Hepatic stellate cell (primary cell): ENCODE measurements around the gene DPCD.

Source experiments
- DNase-seq: peaks from one replicate; pipeline ENCODE4 v3.0.0; 2011; ENCODE audit warnings: low spot score

DPCD gene

DNA sequence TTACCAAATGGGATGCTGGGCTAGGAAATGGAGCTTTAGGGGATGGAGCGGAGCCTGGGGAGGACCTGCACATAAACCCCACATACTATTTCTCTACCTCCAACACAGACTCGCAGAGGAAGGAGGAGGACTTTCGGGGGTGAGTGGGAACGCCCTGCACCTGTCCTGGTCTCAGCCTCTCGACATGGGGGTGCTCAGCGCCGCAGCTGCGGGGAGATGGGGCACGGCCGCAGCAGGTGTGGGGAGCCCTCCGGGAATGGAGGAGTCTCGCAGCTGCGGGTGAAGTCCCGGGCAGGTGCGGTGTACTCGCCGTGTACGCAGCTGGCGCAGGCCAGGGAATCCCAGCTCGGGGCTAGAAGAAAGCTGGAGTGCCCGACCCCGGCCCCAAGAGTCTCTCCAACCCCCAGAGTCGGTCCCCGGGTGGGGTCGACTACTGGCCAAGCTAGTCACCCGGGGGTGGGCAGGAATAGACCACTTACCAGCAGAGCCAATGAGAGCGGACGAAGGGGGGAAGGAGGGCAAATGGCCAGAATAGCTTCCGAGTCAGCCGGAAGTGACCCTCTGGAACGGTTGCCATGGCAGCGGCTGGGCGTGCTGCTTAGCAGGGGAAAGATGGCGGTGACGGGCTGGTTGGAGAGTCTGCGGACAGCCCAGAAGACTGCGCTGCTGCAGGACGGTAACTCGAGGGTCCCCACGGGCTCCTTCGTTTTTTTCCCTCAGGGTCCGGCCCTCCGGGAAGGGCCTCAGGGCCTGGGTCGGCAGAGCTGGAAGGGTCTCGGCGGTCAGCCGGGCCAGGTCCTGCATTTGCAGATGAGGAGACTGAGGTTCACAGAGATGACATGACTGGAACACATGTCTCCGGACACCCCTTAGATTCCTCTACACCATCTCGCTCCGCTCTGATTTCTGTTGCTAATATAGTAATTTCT, at the start of gene DPCD, which contains the start of gene POLL:
DPCD (plus strand) TSS at position 597 of the 929 bp plus-strand sequence; CDS start at position 613, 16 bp downstream.
POLL (minus strand) TSS at position 533 of the 929 bp plus-strand sequence. CDS start 897 bp downstream, outside the sequence.
- peak; percentile 98 for DNase-seq

GRCh38 chr10:101538446-101538845, 49.7 kb upstream of the DPCD start:
- DNase-seq: no peak

DNA sequence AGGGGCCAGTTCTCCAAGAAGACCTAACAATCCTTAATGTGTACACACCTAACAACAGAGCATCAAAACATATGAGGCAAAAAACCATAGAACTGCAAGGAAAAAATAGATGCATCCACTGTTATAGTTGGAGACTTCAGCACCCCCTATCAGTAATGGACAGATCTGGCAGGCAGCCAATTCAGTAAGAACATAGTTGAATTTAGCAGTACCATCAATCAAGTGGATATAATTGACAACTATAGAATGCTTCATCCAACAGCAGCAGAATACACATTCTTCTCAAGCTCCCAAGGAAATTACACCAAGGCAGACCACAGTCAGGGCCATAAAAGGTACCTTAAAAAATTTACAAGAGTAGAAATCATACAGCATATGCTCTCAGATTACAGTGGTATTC, 42.2 kb upstream of the DPCD start:
- DNase-seq: no peak

DNA sequence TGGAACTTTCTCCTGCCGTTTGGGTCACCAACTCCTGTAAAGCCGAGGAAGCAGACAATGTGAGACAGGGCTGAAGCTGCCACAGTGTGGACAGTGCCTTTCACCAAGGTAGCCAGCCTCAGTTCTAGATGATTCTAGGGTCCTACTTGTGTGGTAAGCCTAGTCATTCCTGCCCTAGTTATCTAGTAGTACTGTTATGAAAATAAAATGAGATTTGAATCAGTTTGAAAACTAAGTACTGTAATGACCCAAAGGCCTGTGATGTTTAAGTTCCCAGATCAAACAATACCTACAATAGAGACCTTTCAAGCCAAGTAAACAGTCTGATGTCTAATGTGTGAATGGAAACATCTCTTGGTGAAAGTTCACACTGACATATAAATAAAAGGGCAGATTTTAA, 37.2 kb upstream of the DPCD start:
- no peak for DNase-seq

GRCh38 chr10:101552442-101552841, 35.7 kb upstream of the DPCD start:
- no peak for DNase-seq

- DNase-seq: no peak
These were observed 30.6 kb upstream of the DPCD start for GRCh38 chr10:101557541-101557940.

GRCh38 chr10:101558204-101558603, 29.9 kb upstream of the DPCD start:
- no peak for DNase-seq

- no peak for DNase-seq
These were observed 29.2 kb upstream of the DPCD start for GRCh38 chr10:101558671-101559595.

GRCh38 chr10:101559596-101560297, 28.4 kb upstream of the DPCD start:
- no peak for DNase-seq

- no peak for DNase-seq
These were observed 27.6 kb upstream of the DPCD start for GRCh38 chr10:101560298-101561067.

DNA sequence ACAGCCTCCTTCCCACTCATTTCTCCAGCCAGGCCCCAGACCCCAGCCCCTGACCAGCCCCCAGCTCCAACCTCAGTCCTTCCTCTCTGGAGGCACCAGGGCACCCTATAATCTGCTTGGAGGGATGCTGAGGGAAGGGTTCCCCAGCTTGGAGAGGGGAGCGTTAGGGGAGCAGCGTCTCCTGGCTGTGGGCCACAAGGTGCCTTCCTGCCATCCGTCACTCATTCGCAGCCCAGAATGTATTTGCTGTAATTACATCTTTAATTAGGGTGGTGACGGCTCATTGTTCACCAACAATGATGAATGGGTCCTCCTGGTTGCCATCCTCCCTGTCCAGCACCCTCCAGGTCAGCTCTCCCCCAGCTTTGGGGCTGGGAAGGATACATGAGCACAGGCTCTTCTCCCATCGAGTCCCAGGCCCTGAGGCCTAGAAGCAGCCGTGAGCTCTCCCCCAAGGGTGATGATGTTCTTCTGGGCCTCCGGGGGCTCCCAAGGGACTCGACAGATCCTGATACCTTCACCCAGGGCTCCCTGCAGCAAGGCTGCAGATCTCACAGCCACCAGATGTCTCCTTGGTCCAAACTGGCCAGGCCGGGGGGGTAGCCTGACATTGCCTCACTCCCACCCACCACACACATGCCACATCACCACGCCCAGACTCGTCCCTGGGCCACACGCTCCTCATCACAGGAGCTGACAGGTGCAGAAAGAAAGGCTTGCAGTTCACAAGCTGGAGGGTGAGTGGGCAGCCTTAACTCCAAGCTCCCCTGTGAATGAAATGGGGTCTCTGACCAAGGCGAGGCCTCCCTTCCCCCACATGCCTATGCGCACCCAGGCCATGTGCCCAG, 26.8 kb upstream of the DPCD start:
- DNase-seq: no peak

DNA sequence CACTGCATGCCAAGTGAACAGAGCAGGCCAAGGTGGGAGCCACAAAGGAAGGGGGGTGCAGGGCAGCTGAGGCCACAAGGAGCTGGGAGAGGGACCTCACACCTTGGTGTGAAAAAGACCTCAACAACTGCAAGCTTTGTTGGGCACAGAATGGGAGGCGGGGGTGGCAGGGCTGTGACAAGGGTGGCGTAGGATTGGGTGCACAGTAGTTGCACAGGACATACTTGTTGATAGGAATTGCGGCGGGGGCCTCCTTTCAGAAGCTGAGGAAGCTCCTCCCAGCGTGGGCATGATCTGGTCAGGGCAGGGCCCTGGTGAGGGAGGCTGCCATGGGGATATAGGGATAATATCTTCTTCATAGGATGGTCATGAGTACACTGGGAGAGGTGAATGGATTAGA, 25.9 kb upstream of the DPCD start:
- no peak for DNase-seq

GRCh38 chr10:101563007-101563406, 25.1 kb upstream of the DPCD start:
- DNase-seq: no peak

DNA sequence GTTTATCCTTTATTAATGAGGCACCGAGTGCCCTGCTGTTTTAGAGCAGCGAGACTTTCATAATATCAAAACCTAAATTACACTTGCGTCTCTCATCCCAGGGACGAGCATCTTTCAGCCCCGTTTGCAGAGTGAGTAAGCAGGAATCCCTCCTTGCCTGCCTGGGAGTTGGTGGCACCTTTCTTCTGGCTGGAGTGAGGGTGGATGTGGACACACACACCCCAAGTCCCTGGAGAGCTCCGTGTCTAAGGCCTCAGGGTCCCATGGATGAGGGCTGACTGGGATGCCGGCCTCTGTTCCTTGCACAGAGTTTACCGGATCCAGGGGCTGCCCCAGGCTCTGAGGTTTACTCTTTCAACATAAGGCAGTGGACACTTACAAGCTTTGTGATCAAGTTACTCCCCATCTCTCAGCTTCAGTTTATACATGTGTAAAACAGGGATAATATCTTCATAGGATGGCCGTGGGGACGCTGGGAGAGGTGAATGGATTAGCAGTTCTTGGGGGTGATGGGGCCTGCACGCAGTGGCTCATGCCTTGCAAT, 24.6 kb upstream of the DPCD start:
- no peak for DNase-seq

- DNase-seq: no peak
These were observed 23.6 kb upstream of the DPCD start for GRCh38 chr10:101564490-101564991.

DNA sequence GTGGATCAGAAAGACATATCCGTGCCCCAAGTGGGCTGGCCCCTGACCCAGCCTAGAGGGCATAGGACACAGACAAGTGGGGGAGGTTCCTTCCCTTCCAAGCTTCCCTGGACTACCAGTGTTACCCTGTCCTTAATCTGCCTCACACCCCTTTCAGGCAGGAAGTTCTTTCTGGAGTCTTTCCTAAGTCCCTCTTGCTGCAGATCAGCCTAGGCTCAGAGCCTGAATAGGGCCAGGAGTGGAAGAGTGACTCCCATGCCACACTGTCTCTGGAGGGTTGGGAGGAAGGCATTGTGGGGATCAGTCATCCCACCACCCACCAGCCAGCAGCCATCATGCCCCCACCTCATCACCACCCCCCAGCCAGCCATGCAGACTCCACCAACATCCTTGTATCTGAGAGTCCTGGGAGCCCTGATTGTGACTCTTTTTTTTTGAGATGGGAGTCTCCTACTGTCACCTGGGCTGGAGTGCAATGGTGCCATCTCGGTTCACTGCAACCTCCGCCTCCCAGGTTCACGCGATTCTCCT, 22.7 kb upstream of the DPCD start:
- no peak for DNase-seq

DNA sequence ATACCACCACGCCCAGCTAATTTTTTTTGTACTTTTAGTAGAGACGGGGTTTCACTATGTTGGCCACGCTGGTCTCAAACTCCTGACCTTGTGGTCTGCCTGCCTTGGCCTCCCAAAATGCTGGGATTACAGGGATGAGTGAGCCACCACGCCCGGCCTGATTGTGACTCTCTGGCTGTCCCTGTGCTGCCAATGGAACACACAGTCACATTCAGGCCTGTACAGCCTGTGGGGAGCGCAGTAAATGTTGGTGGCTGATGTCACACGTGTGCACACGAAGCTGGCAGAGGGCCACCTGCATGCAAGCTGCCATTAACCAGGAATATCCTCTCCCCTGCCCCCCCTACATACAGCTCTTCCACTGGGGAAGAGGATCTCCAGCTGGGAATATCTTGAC, 22.2 kb upstream of the DPCD start:
- DNase-seq: no peak

- DNase-seq: peak; percentile 59
These were observed 21.6 kb upstream of the DPCD start for GRCh38 chr10:101566333-101567164.
